ENCODE data around the gene ARMH3. TPM values are rescaled to one million over a fixed set of nuclear protein-coding genes. Genes with fewer than 3 reads are reported as not detected.

ARMH3 gene
- total RNA-seq, 4 donors from 2014 or later = 12.9 to 19.3 (median 16.2) TPM

GRCh38 chr10:101824736-101825135 lies 231.2 kb downstream of the ARMH3 start:
- Histone ChIP-seq H3K36me3 (peaks cover 0 to 36% (median 14%) of the 10 kb centered on the region in 4 donors), H3K27ac (replicated peaks in 1 of 4) (no peak overlapping the region), H3K4me3 (no peak overlapping the region), H3K4me1 (peaks cover under 1 to 17% (median 15%) of the 10 kb centered on the region in 4 donors), H3K27me3 (no peaks in the 10 kb centered on the region), H3K9me3 (no peaks in the 10 kb centered on the region)
- DNase-seq (ENCODE audit: extremely low spot score) = no peak
- TF ChIP-seq EP300 (IDR thresholded peaks at IDR 0.05) (no peak), CTCF (IDR thresholded peaks at IDR 0.05) (no peak), POLR2AphosphoS5 (IDR thresholded peaks at IDR 0.05) (no peak), POLR2A (IDR thresholded peaks at IDR 0.05; ENCODE audit: low read depth) (no peak)
- intact Hi-C loops (cut with DNase I) = no loop called here
- 95% methylated on average over 2 of the region's 2 CpGs for WGBS

GRCh38 chr10:101818872-101819633 lies 236.9 kb downstream of the ARMH3 start:
- no peaks in the 10 kb centered on the region for H3K27me3 ChIP-seq
- 13% methylated on average over 14 of the region's 14 CpGs for WGBS
- peaks cover 25 to 38% (median 33%) of the 10 kb centered on the region in 4 donors for H3K4me1 ChIP-seq
- intact Hi-C loops (cut with DNase I) = loop anchor here (5.0 kb wide), 2 partner anchors 37 to 333 kb away; partner anchors contain the start of genes NOLC1 and NPM3
- H3K36me3 ChIP-seq = no peaks in the 10 kb centered on the region
- no peaks in the 10 kb centered on the region for H3K9me3 ChIP-seq
- H3K4me3 ChIP-seq = peak overlapping the region; percentile 73 to 99 (median 94)
- H3K27ac ChIP-seq (replicated peaks in 1 of 4) = peak overlapping the region; percentile 88 to 98 (median 96)
- no peak for DNase-seq (ENCODE audit: extremely low spot score)
- no peak for TF ChIP-seq CTCF (IDR thresholded peaks at IDR 0.05)
- TF ChIP-seq EP300 (IDR thresholded peaks at IDR 0.05) = no peak
- no peak for TF ChIP-seq POLR2AphosphoS5 (IDR thresholded peaks at IDR 0.05)
- TF ChIP-seq POLR2A (IDR thresholded peaks at IDR 0.05; ENCODE audit: low read depth) = no peak

GRCh38 chr10:101818119-101818871 lies 237.7 kb downstream of the ARMH3 start, which contains the start of gene OGA:
Gene OGA, minus strand, starts transcription at chr10:101818444. Its CDS starts 422 bp downstream, at chr10:101818022.
- Histone ChIP-seq H3K4me3 (peak within 1 kb of the TSS; percentile 73 to 99 (median 94)), H3K27ac (replicated peaks in 1 of 4) (peak within 1 kb of the TSS; percentile 88 to 98 (median 96)), H3K27me3 (no peaks in the 10 kb centered on the region), H3K9me3 (no peaks in the 10 kb centered on the region), H3K4me1 (peaks cover 31 to 46% (median 41%) of the 10 kb centered on the region in 4 donors), H3K36me3 (no peaks in the 10 kb centered on the region)
- intact Hi-C loops (cut with DNase I) = loop anchor here (5.0 kb wide), 2 partner anchors 36 to 334 kb away; partner anchors contain the start of genes NOLC1 and NPM3
- DNase-seq (ENCODE audit: extremely low spot score) = peak; percentile 99
- under 1% methylated on average over 35 of the region's 47 CpGs for WGBS
- TF ChIP-seq EP300 (IDR thresholded peaks at IDR 0.05) (no peak), POLR2A (IDR thresholded peaks at IDR 0.05; ENCODE audit: low read depth) (peak; percentile 99), CTCF (IDR thresholded peaks at IDR 0.05) (peak in 1 of 3 experiments; percentile 32), POLR2AphosphoS5 (IDR thresholded peaks at IDR 0.05) (peak; percentile 99 to 100)

- WGBS = 0% methylated on average over 19 of the region's 44 CpGs
- peak; percentile 97 for DNase-seq (ENCODE audit: extremely low spot score)
- H3K9me3 ChIP-seq = no peaks in the 10 kb centered on the region
- peak overlapping the region; percentile 88 to 98 (median 96) for H3K27ac ChIP-seq (replicated peaks in 1 of 4)
- peaks cover 0 to 6% (median under 1%) of the 10 kb centered on the region in 4 donors for H3K36me3 ChIP-seq
- TF ChIP-seq POLR2A (IDR thresholded peaks at IDR 0.05; ENCODE audit: low read depth) = peak; percentile 13
- TF ChIP-seq CTCF (IDR thresholded peaks at IDR 0.05) = no peak
- no peak for TF ChIP-seq EP300 (IDR thresholded peaks at IDR 0.05)
- TF ChIP-seq POLR2AphosphoS5 (IDR thresholded peaks at IDR 0.05) = peak; percentile 81 to 92
- peaks cover 39 to 54% (median 48%) of the 10 kb centered on the region in 4 donors for H3K4me1 ChIP-seq
- H3K27me3 ChIP-seq = no peaks in the 10 kb centered on the region
- peak overlapping the region; percentile 73 to 99 (median 94) for H3K4me3 ChIP-seq
- intact Hi-C loops (cut with DNase I) = loop anchor here (5.0 kb wide), 2 partner anchors 35 to 335 kb away; partner anchors contain the start of genes NOLC1 and NPM3
Observed at GRCh38 chr10:101817337-101818118, 238.4 kb downstream of the ARMH3 start.

All from esophagus muscularis mucosa (tissue), 4 donors.